GM18907 (cell line): Measurements from ENCODE around the gene PTPN14.
"Not testable (repeated sequence)": the region's sequence is repeated elsewhere in the genome, so short reads cannot be mapped to it uniquely, and the experiment has no call there.

Experiments
- ATAC-seq: cut with Tn5 transposase; IDR thresholded peaks from one replicate; pipeline ENCODE4 v1.9.1; 2021; ENCODE audit warnings: mild to moderate bottlenecking, moderate library complexity; ENCODE audit not compliant: unreplicated experiment

PTPN14 gene

GRCh38 chr1:214551436-214552173 lies at the start of gene PTPN14:
TSS of gene PTPN14 (minus strand) at chr1:214551602. CDS start at chr1:214464803, 86,799 bp downstream.
- peak; percentile 57 for ATAC-seq

GRCh38 chr1:214593158-214593557 lies 41.8 kb upstream of the PTPN14 start:
- no peak for ATAC-seq

- not testable (repeated sequence) for ATAC-seq
Observed at GRCh38 chr1:214591918-214592317, 40.5 kb upstream of the PTPN14 start.

DNA sequence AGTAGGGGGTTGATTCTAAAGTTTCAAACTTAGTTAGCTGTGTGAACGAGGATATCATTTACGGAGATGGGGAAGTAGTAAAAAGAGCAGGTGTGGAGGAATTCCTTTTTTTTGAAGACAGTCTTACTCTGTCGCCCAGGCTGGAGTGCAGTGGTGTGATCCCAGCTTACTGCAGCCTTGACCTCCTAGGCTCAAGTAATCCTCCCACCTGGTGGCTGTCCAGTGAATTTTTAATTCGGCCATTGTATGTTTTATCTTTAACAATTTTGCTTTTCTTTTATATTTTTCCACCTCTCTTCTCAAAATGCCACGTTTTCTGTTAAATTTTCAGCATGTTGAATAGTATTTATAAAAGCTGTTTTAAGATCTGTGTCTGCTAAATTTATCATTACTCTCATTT lies 39.3 kb upstream of the PTPN14 start:
- ATAC-seq = no peak

DNA sequence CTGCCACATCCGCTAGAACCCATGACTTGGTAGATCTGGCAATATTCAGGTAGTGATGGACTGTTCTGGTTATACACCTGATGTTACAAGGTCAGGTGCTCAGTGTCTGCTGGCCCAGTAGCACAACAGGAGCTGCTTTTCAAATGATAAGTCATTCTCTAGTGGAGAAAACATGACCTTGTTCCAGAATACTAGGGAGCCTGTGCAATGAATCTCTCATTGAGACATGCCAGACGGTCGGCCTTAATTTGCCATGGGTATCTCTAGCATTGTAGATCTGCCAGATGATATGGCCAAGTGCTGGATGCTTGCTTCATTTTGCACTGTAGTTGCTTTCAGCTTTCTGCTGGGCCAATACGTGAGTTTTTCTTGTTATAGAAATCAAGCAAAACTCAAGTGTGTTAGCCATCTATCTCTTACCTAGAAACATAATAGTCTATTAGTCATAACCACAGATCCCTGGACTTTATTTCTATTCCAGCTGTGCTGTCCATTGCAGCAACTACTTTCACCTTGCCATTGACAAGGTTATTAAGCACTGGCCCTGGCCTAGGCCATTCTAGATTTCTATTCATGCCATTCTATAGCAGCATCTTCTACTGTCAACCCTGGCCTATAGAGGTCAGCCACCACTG lies 37.7 kb upstream of the PTPN14 start:
- ATAC-seq = no peak

GRCh38 chr1:214587165-214587564 lies 35.8 kb upstream of the PTPN14 start:
- no peak for ATAC-seq

DNA sequence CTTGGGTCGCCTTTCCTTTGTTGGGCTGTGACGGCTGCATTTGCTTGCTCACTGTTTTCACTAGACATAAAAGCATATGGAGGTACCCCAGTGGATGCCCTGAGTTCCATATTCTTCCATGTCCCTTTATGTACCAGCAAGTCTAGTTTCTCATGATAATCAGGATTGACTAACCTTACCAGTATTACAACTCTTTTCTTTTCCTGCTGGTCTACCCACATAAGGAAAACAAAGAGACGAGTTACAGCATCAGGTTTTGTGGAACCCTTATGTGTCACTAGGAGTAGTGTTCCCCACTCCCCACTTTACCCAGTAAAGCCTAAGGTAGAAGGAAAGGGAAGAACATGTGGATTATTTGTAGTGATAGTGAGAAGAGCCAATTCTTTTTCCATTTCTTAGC lies 35.2 kb upstream of the PTPN14 start:
- ATAC-seq = no peak

DNA sequence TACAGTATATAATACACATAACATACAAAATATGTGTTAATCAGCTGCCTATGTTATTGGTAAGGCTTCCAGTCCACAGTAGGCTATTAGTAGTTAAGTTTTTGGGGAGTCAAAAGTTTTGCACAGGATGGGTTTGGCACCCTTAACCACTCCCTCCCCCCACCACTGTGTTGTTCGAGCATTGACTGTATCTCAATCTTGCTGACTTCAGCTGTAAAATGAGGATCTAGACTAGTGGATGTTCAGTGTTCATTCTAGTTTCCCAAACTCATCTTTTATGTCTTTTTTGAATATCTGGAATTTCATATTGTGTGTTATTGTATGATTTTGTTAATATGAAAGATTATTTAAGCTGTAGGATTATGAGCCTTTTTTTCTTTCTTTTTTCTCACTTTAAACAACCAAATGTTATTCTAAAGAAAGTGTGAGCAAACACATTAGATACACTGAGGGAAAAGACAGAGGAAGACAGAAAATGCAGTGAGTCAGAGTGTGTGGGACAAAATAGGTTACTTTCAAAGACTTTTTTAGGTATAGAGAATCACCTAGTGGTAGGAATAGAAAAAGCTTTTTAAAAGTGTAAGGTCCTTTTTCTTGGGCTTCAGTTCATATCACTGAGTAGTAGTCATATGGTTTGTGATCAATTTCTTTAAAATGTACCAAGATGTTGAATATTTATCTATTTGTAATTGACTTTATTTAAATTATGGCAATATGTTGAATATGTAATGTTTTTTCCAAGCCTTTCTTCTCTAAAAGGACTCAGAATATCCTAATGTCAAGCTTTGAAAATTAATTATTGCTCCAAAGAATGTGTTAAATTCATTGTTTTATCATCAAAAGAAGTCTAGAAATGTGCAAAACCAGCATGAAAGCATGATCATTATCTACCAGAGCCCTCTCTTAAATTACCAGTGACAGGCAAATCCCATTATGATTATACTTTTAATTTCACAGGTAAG lies 33.7 kb upstream of the PTPN14 start:
- ATAC-seq = peak; percentile 85

GRCh38 chr1:214583824-214584554 lies 32.6 kb upstream of the PTPN14 start:
- no peak for ATAC-seq

DNA sequence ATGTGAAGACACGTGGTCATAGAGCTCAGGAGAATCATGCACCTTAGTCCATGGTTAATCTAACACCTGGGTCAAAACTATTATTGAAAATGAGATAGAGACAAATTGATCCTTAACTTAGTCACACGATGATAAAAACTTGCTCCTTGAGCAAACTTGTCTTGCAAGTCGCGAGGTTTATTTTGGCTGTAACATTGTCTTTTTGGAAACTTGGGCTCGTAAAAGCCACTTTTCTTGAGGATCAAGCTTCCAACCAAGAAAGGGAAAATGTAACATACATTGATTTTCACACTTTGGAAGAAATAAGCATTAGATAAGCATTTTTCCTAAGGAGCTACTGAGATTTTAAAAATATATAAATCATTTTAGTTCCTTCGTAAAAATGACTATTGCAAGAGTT lies 31.7 kb upstream of the PTPN14 start:
- no peak for ATAC-seq

DNA sequence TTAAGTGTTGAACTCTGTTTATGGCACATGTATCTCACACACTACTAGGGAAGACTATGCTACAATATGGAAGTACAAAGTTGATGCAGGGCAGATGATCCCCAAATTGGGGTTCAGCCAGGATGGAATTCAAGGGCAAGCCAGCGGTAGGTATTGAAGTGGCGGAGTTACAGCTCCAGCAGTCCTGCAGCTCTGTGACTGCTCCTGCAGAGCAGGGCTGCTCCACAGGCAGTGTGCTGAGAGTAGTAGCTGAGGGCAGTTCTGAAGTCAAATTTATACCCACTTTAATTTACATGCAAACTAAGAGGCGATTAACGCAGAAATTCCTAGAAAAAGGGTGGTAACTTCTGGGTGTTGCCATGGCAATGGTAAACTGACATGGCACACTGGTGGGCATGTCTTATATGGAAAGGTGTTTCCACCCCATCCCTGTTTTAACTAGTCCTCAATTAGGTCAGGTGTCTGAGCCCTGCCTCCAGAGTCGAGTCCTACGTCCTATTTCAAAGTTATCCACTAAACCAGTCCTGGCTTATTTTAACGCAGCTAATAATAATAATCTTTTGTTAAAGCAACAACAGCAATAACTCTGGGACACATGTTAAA lies 31.0 kb upstream of the PTPN14 start:
- no peak for ATAC-seq

DNA sequence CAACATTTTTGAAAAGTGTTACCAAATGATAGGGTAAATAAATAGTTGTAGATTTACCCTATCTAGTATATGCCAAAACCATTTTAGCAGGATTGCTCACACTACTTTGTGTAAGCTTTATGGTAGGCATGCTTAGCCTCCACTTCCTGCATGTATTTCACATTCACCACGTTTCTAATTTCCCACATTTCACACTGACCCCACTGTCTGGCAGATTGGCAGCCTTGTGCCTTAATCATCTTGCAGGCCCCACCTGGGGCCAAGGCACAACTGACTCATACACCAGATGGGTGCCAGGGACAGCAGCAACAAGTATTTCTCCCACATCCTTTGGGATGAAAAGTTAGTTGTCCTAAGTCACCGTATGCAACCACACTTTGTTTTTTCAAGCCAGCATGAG lies 30.4 kb upstream of the PTPN14 start:
- no peak for ATAC-seq

GRCh38 chr1:214579183-214579582 lies 27.8 kb upstream of the PTPN14 start:
- no peak for ATAC-seq

DNA sequence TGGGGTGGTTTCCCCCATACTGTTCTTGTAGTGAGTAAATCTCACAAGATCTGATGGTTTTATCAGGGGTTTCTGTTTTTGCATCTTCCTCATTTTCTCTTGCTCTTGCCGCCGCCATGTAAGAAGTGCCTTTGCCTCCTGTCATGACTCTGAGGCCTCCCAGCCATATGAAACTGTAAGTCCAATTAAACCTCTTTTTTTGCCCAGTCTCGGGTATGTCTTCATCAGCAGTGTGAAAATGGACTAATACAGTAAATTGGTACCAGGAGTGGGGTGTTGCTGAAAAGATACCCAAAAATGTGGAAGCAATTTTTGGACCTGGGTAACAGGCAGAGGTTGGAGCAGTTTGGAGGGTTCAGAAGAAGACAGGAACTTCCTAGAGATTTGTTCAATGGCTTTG lies 24.7 kb upstream of the PTPN14 start:
- not testable (repeated sequence) for ATAC-seq

- no peak for ATAC-seq
Observed at GRCh38 chr1:214574598-214575411, 23.4 kb upstream of the PTPN14 start.

GRCh38 chr1:214573386-214574318 lies 22.2 kb upstream of the PTPN14 start:
- no peak for ATAC-seq

- ATAC-seq = no peak
Observed at GRCh38 chr1:214571281-214571680, 19.9 kb upstream of the PTPN14 start.

DNA sequence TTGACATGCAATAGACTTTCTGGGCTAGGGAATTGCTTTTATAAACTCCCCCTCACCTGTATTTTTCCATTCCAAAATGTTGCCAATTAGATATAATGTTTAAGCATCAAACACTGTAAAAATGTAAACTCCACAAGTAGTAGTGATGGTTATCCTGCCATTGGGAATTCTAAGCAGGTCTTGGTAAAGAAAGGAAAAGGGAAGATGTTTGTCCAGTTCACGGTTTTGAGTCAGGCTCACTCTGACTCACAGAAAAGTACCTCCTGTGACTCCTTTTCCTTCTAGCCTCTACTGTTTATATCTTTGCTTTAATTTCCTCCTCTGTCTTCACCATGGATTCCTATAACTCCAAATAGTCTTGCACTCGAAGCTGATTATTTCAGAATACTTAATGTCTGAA lies 19.0 kb upstream of the PTPN14 start:
- ATAC-seq = no peak
